Measurements from ENCODE around the gene IFNA7.
"Not testable (repeated sequence)": the region's sequence is repeated elsewhere in the genome, so short reads cannot be mapped to it uniquely, and the experiment has no call there.

Gene IFNA7

DNA sequence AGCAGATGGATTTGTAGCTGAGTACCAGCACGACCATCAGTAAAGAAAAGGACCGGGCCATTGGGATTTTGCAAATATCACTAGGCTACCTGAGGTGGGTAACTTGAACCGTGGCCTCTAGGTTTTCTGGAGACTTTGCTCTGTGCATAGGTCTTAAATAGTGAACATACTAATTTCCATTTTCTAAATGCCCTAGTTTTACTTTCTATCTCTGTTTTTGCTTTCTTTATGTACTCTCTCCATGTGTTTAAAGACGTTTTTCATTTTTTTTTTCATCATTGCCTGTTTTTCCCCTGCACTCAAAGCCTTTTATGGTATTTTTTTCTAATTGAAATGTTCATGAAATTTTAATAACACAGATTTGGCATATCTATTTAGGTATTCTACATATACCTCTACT lies at the start of gene IFNA7:
TSS of gene IFNA7 (minus strand) at position 101 of the 400 bp plus-strand sequence. CDS start at position 61, 40 bp downstream.
- DNase-seq: not testable (repeated sequence)

DNA sequence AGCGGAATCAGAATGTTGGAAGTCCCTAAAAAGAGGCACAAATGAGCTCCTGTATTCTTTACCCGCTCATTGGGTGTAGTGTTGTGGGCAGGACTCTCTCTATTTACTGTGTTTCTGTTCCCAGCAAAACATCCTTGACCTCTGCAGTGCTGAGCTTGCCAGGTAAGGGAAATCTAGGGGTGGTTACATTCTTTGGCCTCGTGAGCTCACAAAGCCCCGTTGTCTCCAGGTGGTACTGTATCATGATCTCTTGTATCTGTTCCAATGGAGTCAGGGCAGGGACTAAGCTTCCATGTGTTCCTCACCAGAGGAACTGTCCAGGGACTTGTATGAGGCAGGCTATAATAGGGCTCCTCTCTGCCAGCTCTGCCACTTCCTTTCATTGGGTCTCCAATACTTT lies 49.6 kb upstream of the IFNA7 start:
- no peak for DNase-seq

DNA sequence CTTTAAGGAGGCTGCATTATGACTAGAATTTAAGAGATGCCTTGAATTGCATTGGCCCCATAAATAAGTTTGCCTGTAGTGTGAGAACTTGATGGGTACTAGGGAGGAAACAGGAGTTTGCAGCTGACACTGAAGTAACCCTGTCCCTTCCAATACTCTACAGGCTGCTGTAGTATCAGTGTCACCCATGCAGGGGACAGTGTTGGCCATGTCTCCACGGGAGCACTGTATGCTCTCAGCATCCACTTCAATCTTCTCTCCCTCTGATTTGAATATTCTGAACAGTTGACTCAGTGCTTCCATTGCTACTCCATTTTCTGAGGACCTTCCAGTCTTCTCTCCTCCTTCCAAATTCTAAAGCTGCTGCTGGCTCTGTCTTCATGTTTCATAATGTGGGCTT lies 49.2 kb upstream of the IFNA7 start:
- DNase-seq: no peak

DNA sequence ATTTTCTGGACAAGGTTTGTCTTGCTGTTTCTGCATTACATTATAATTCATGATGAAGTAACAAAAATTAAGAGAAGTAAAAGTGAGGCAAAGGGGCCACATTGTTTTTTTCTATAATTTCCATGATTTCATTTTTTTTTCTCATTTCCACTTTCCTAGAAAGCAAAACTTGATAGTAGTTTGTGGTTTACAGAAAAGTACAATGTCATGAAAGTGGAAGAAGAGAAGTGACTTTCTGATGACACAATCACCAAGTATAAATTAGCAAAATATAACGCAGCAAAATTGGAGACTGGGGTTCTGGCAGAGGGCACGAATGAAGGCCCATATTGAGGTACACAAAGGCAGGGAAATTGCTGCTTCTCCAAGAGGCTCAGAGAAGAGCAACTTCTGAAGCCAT lies 42.8 kb upstream of the IFNA7 start:
- DNase-seq: no peak

DNA sequence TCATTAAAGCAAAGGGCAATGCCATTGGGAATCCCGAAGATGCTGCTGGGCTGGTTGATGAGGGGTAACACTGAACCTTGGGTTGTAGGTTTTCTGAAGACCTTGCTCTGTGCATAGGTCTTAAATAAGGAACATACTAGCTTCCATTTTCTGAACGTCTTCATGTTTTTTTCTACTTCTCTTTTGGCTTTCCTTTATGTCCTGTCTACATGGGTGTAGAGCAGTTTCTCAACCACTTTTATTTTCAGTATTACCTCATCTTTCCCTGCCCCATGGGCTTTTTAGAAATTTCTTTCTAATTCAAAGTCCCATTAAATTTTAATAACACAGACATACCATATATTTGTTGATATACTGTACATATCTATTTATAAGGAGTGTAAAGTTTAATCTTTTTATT lies 37.9 kb upstream of the IFNA7 start, which contains the start of gene IFNA14:
TSS of gene IFNA14 (minus strand) at position 95 of the 400 bp plus-strand sequence. CDS start at position 25, 70 bp downstream.
- DNase-seq: no peak

DNA sequence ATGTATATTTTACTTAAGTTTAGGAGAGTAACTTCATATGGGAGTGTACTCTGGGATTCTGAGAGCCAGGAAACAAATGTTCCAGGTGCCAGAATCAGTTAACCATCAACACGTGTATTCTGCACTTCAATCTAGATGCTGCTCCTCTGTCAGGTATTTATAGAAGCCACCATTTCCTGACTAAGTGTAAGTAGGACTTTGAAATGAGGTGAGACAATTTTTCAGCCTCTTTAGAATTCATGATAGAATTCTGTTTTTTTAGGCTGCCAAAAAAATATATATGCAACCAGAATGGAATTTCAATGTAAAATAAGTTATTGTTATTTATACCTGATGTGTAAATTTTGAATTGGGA lies 34.3 kb upstream of the IFNA7 start:
- DNase-seq: not testable (repeated sequence)

DNA sequence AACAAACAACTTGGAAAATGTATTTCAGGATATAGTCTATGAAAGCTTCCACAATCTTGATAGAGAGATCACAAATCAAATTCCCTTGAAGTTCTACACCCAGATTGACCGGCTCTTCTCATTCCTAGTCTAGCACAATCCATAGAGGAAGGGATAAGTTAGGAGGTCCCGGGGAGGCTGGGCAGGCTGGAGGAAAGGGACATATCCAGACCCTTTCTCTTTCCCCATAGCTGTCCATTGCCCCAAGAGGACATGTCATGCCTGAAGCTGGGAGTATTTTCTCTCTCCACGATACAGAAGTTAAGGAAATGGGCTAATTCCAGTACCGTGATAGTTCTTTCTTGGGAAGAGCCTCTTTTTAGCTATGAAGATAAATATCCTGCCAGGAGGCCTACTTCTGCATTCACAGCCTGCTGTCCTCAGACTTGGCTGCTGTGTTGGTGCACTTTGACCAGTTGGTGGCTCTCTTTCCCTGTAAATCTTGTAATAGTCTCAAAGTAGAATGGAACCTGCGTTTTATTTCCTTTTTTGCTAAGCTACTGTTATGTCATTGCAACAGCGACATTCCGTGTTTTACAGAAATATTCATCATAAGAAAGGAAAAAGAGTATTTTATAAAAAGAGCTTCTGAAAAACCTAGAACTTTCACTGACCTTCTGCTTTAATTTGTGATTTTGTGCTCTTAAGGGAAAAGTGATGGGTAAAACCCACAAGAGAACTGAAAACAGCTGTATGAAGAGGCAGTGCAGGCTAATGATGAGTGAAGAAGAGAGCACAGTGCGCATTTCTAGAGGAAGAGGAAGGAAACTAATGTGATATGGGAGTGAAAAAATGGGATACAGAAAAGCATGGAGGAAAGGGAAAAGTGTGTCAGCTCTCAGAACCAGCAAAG lies 33.7 kb upstream of the IFNA7 start:
- DNase-seq: not testable (repeated sequence)

DNA sequence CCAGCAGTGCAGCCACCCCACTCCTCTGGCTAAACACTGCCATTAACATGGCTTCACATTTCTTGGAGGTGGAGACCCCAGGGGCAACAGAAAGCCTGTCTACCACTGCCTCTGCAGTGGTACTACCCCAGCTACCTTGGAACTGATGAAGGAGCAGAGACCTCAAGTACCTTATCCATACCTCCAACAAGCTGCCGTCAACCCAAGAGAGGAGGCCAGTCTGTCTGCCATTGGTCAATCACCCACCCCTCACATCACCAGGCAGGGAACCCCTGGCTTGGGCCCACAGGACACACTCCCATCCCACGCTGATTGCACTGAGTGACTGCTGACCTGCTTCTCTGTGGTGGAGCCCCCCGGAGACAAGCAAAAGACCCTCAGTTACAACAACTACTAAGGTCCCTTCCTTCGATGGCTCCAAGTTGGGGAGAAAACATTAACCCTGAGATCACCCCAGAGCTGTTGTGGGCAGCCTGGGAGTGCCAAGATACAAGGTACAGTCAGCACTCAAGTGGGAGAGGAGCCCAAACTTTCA lies 32.2 kb upstream of the IFNA7 start:
- DNase-seq: no peak

DNA sequence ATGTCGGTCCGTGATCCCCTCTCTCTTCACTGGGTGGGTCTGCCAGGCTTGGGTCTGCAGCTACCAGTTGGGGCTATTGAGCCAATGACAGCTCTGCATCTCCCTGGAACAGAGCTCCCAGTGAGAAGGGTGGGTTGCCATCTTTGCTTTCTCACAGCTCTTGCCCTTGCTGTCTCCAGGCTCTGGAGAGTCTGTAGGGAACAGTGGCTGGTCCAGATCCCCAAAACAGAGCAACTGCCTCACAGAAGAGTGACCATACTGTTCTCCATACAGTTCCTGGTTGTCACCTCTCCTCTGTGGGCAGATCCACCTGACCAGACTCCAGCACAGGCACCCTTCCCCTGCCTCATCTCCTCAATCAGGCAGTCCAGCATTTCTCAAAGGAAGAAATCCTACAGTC lies 31.3 kb upstream of the IFNA7 start:
- no peak for DNase-seq

DNA sequence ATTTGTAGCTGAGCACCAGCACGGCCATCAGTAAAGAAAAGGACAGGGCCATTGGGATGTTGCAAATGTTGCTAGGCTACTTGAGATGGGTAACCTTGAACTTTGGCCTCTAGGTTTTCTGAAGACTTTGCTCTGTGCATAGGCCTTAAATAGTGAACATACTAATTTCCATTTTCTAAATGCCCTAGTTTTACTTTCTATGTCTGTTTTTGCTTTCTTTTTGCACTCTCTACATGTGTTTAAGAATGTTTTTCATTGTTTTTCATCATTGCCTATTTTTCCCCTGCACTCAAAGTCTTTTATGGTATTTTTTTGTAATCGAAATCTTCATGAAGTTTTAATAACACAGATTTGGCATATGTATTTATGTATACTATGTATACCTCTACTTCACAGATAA lies 26.1 kb upstream of the IFNA7 start, which contains the start of gene IFNA17:
TSS of gene IFNA17 (minus strand) at position 101 of the 400 bp plus-strand sequence. CDS start at position 52, 49 bp downstream.
- no peak for DNase-seq

DNA sequence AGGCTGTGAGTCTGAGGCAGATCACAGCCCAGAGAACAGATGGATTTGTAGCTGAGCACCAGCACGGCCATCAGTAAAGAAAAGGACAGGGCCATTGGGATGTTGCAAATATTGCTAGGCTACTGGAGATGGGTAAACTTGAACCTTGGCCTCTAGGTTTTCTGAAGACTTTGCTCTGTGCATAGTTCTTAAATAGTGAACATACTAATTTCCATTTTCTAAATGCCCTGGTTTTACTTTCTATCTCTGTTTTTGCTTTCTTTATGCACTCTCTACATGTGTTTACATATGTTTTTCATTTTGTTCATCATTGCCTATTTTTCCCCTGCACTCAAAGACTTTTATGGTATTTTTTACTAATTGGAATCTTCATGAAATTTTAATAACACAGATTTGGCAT lies 15.2 kb upstream of the IFNA7 start, which contains the start of gene IFNA16:
TSS of gene IFNA16 (minus strand) at position 101 of the 400 bp plus-strand sequence. CDS start at position 95, 6 bp downstream.
- DNase-seq: not testable (repeated sequence)

DNA sequence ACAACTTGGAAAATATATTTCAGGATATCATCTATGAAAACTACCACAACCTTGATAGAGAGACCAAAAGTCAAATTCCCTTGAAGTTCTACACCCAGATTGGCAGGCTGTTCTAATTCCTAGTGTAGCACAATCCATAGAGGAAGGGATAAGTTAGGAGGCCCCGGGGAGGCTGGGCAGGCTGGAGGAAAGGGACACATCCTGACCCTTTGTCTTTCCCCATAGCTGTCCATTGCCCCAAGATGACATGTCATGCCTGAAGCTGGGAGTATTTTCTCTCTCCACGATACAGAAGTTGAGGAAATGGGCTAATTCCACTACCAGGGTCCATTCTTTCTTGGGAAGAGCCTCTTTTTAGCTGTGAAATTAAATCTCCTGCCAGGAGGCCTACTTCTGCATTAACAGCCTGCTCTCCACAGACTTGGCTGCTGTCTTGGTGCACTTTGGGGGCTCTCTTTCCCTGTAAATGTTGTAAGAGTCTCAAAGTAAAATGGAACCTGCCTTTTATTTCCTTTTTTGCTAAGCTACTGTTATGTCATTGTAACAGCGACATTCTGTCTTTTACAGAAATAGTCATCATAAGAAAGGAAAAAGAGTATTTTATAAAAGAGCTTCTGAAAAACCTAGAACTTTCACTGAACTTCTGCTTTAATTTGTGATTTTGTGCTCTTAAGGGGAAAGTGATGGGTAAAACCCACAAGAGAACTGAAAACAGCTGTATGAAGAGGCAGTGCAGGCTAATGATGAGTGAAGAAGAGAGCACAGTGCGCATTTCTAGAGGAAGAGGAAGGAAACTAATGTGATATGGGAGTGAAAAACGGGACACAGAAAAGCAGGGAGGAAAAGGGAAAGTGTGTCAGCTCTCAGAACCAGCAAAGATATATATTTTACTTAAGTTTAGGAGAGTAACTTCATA lies 11.7 kb upstream of the IFNA7 start:
- DNase-seq: not testable (repeated sequence)

DNA sequence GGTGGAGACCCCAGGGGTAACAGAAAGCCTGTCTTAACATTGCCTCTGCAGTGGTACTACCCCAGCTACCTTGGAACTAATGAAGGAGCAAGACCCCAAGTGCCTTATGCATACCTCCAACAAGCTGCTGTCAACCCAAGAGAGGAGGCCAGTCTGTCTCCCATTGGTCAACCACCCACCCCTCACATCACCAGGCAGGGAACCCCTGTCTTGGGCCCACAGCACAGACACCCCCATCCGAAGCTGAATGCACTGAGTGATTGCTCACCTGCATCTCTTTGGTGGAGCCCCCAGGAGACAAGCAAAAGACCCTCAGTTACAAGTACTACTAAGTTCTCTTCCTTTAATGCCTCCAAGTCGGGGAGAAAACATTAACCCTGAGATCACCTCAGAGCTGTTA lies 10.2 kb upstream of the IFNA7 start:
- not testable (repeated sequence) for DNase-seq

DNA sequence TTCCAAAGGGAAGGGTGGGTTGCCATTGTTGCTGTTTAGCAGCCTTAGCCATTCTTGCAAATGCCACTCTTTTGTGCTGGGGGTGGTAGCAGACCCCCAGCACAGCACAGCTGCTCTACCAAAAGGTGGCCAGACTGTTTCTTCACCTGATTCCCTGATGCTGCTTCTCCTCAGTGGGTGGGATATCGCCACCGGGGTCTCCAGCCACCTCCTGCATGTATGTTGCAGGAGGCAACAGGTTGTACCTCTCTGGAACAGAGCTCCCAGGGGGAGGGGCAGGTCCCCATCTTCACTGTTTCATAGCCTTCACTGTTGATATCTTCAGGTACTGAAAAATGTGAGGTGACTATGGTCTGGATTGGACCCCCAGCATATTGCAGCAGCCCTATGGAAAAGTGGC lies 8.8 kb upstream of the IFNA7 start:
- not testable (repeated sequence) for DNase-seq

DNA sequence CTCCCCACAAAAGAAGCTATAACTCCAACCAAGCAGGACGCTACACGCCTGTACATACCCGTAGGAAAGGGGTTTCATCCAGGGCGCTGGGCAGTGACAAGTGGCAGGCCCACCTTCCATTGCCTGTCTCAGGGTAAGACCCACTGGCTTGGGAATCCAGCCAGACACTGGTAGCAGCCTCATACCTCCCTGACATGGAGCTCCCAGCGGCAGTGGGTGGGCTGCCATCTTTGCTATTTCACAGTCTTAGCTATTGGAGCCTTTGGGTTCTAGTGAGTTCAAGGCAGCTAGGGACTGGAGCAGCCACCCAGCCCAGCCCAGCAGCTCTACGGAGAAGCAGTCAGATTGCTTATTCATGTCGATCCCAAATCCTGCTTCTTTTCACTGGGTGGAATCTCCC lies 8.3 kb upstream of the IFNA7 start:
- no peak for DNase-seq

DNA sequence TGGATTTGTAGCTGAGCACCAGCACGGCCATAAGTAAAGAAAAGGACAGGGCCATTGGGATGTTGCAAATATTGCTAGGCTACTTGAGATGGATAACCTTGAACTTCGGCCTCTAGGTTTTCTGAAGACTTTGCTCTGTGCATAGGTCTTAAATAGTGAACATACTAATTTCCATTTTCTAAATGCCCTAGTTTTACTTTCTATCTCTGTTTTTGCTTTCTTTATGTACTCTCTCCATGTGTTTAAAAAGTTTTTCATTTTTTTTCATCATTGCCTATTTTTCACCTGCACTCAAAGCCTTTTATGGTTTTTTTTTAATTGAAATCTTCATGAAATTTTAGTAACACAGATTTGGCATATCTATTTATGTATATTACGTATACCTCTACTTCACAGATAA lies 5.0 kb upstream of the IFNA7 start, which contains the start of gene IFNA10:
TSS of gene IFNA10 (minus strand) at position 101 of the 400 bp plus-strand sequence. CDS start at position 55, 46 bp downstream.
- not testable (repeated sequence) for DNase-seq

DNA sequence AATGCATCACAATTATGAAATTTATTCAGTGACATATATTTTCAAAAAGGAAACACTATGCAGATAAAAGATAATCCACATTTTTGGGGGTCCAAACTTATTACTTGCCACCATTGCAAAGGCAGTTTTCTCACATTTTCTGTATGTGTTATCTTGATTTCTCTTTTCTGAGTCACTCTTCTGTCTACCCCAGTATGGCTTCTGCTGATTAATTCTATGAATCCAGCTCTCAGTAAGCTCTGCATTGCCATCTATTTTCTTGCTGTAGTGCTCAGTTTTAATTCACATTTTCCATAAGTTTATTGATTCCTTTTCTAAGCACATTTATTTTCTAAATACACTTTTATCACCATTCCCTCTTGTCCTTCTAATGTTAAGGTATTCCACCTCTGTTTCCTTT lies 3.2 kb upstream of the IFNA7 start:
- no peak for DNase-seq

DNA sequence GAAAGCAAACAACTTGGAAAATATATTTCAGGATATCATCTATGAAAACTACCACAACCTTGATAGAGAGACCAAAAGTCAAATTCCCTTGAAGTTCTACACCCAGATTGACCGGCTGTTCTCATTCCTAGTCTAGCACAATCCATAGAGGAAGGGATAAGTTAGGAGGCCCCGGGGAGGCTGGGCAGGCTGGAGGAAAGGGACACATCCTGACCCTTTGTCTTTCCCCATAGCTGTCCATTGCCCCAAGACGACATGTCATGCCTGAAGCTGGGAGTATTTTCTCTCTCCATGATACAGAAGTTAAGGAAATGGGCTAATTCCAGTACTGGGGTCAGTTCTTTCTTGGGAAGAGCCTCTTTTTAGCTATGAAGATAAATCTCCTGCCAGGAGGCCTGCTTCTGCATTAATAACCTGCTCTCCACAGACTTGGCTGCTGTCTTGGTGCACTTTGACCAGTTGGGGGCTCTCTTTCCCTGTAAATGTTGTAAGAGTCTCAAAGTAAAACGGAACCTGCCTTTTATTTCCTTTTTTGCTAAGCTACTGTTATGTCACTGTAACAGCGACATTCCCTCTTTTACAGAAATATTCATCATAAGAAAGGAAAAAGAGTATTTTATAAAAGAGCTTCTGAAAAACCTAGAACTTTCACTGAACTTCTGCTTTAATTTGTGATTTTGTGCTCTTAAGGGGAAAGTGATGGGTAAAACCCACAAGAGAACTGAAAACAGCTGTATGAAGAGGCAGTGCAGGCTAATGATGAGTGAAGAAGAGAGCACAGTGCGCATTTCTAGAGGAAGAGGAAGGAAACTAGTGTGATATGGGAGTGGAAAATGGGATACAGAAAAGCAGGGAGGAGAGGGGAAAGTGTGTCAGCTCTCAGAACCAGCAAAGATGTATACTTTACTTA lies 6.9 kb downstream of the IFNA7 start:
- not testable (repeated sequence) for DNase-seq

DNA sequence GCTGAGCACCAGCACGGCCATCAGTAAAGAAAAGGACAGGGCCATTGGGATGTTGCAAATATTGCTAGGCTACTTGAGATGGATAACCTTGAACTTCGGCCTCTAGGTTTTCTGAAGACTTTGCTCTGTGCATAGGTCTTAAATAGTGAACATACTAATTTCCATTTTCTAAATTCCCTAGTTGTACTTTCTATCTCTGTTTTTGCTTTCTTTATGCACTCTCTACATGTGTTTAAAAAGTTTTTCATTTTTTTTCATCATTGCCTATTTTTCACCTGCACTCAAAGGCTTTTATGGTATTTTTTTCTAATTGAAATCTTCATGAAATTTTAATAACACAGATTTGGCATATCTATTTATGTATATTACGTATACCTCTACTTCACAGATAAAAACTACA lies 14.5 kb downstream of the IFNA7 start, which contains the start of gene IFNA4:
TSS of gene IFNA4 (minus strand) at position 101 of the 400 bp plus-strand sequence. CDS start at position 45, 56 bp downstream.
- DNase-seq: not testable (repeated sequence)

DNA sequence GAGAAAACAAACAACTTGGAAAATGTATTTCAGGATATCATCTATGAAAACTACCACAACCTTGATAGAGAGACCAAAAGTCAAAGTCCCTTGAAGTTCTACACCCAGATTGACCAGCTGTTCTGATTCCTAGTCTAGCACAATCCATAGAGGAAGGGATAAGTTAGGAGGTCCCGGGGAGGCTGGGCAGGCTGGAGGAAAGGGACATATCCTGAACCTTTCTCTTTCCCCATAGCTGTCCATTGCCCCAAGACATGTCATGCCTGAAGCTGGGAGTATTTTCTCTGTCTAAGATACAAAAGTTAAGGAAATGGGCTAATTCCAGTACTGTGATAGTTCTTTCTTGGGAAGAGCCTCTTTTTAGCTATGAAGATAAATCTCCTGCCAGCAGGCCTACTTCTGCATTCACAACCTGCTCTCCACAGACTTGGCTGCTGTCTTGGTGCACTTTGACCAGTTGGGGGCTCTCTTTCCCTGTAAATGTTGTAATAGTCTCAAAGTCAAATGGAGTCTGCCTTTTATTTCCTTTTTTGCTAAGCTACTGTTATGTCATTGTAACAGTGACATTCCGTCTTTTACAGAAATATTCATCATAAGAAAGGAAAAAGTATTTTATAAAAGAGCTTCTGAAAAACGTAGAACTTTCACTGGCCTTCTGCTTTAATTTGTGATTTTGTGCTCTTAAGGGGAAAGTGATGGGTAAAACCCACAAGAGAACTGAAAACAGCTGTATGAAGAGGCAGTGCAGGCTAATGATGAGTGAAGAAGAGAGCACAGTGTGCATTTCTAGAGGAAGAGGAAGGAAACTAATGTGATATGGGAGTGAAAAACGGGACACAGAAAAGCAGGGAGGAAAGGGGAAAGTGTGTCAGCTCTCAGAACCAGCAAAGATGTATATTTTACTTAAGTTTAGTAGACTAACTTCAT lies 18.9 kb downstream of the IFNA7 start:
- not testable (repeated sequence) for DNase-seq

Data from NCI-H510A (cell line).